ENCODE data around the gene NAGLU.

NAGLU gene

GRCh38 chr17:42586514-42587230 is 50.6 kb downstream of the NAGLU start:
- no peak overlapping the region for H3K27ac ChIP-seq (ENCODE audit: insufficient read depth, low read length, poor library complexity, severe bottlenecking)
- no peaks in the 10 kb centered on the region for H3K27me3 ChIP-seq (replicated peaks; ENCODE audit: control insufficient read depth, insufficient read depth, low read length, poor library complexity, severe bottlenecking)
- H3K36me3 ChIP-seq (ENCODE audit: control insufficient read depth, insufficient read depth, low read length) = peaks cover 89% of the 10 kb centered on the region
- no peak for DNase-seq
- no peak overlapping the region for H3K4me3 ChIP-seq (ENCODE audit: insufficient read depth, low read depth, low read length, poor library complexity, severe bottlenecking)
- H3K9me3 ChIP-seq (ENCODE audit: control insufficient read depth, low read length) = no peaks in the 10 kb centered on the region
- no peaks in the 10 kb centered on the region for H3K4me1 ChIP-seq (ENCODE audit: control insufficient read depth, insufficient read depth, low read length, poor library complexity, severe bottlenecking)

- H3K4me3 ChIP-seq (ENCODE audit: insufficient read depth, low read depth, low read length, poor library complexity, severe bottlenecking) = no peak overlapping the region
- H3K9me3 ChIP-seq (ENCODE audit: control insufficient read depth, low read length) = no peaks in the 10 kb centered on the region
- peaks cover 62% of the 10 kb centered on the region for H3K36me3 ChIP-seq (ENCODE audit: control insufficient read depth, insufficient read depth, low read length)
- H3K27me3 ChIP-seq (replicated peaks; ENCODE audit: control insufficient read depth, insufficient read depth, low read length, poor library complexity, severe bottlenecking) = no peaks in the 10 kb centered on the region
- DNase-seq = no peak
- no peaks in the 10 kb centered on the region for H3K4me1 ChIP-seq (ENCODE audit: control insufficient read depth, insufficient read depth, low read length, poor library complexity, severe bottlenecking)
- H3K27ac ChIP-seq (ENCODE audit: insufficient read depth, low read length, poor library complexity, severe bottlenecking) = no peak overlapping the region
Observed at GRCh38 chr17:42590886-42591285, 54.8 kb downstream of the NAGLU start.

- Histone ChIP-seq H3K27me3 (replicated peaks; ENCODE audit: control insufficient read depth, insufficient read depth, low read length, poor library complexity, severe bottlenecking) (no peaks in the 10 kb centered on the region), H3K27ac (ENCODE audit: insufficient read depth, low read length, poor library complexity, severe bottlenecking) (no peak overlapping the region), H3K4me3 (ENCODE audit: insufficient read depth, low read depth, low read length, poor library complexity, severe bottlenecking) (no peak overlapping the region), H3K9me3 (ENCODE audit: control insufficient read depth, low read length) (no peaks in the 10 kb centered on the region), H3K36me3 (ENCODE audit: control insufficient read depth, insufficient read depth, low read length) (peaks cover 58% of the 10 kb centered on the region), H3K4me1 (ENCODE audit: control insufficient read depth, insufficient read depth, low read length, poor library complexity, severe bottlenecking) (no peaks in the 10 kb centered on the region)
- DNase-seq = no peak
Observed at GRCh38 chr17:42591411-42591810, 55.4 kb downstream of the NAGLU start.

All from effector memory CD4-positive, alpha-beta T cell (primary cell).